K562 (cell line): ENCODE data around the gene EFHC1.

Experiments used
- CCAR2 ChIP-seq: fragments of 200-400 bp; formaldehyde crosslinking; IDR thresholded peaks from 2 replicates; pipeline ENCODE4 v1.6.1; 2017; ENCODE audit warnings: mild to moderate bottlenecking, low read depth, low read length
- CTCF ChIP-seq, 3 experiments: IDR thresholded peaks in 2 of 3; conservative IDR thresholded peaks in 1 of 3; 2 replicates each; pipeline ENCODE4 v1.5.1; 2011 to 2012; ENCODE audit warnings: low read length in 3 of 3, mild to moderate bottlenecking in 3 of 3, control low read depth in 2 of 3, improper control_type of control experiment in 1 of 3, inconsistent platforms in 1 of 3, low read depth in 1 of 3, mixed read lengths in 1 of 3, moderate library complexity in 1 of 3; ENCODE audit not compliant: insufficient read depth in 2 of 3
- HCFC1 ChIP-seq: IDR thresholded peaks from 2 replicates; pipeline ENCODE4 v1.6.1; 2012; ENCODE audit warnings: low read depth, low read length, improper control_type of control experiment
- MAFK ChIP-seq: IDR thresholded peaks from 2 replicates; pipeline ENCODE4 v1.6.1; 2011; ENCODE audit warnings: low read length, improper control_type of control experiment
- PHF8 ChIP-seq: fragments of 200-600 bp; sonication (generic); IDR thresholded peaks from 2 replicates; pipeline ENCODE4 v1.6.1; 2012; ENCODE audit warnings: mixed run types, mild to moderate bottlenecking, inconsistent platforms, low read length, moderate library complexity, borderline replicate concordance
- TBP ChIP-seq: optimal IDR thresholded peaks from 2 replicates; pipeline ENCODE3; 2011; ENCODE audit warnings: low read depth, low read length, improper control_type of control experiment
- ZBTB8A ChIP-seq: fragments of 450-650 bp; IDR thresholded peaks from 2 replicates; pipeline ENCODE4 v1.6.1; 2018; ENCODE audit warnings: mild to moderate bottlenecking, moderate library complexity; ENCODE audit not compliant: partially characterized antibody
- ZNF778 ChIP-seq: fragments of 450-650 bp; formaldehyde crosslinking; IDR thresholded peaks from 2 replicates; pipeline ENCODE4 v1.4.0; 2020; ENCODE audit warnings: mild to moderate bottlenecking, moderate library complexity

- TF ChIP-seq TBP, result no peak
- TF ChIP-seq CCAR2, result no peak
- no peak for TF ChIP-seq MAFK
- TF ChIP-seq CTCF (IDR thresholded peaks at IDR 0.05 in 2 of 3, conservative IDR thresholded peaks at IDR 0.05 in 1 of 3; ENCODE audit: insufficient read depth in 2 of 3, low read depth in 1 of 3, low read length in 3 of 3), result no peak
- no peak for TF ChIP-seq HCFC1
- no peak for TF ChIP-seq ZBTB8A
- no peak for TF ChIP-seq PHF8
- no peak for TF ChIP-seq ZNF778 (CRISPR knock-in tag)
Observed at GRCh38 chr6:52546192-52546591, 126.0 kb downstream of the EFHC1 start.
